Stimulated activated CD8-positive, alpha-beta memory T cell treated with anti-CD3 and anti-CD28 coated beads, Interleukin-7, amount 100 ng/mL, for 48 hours (primary cell): ENCODE measurements around the gene CMTR1.

ENCODE experiments used
- DNase-seq, 2 donors: peaks; one replicate each; pipeline ENCODE4 v3.0.0-alpha.2; 2020; ENCODE audit warnings: low read depth in 1 of 2; ENCODE audit errors: extremely low read depth in 1 of 2

The CMTR1 gene

DNA sequence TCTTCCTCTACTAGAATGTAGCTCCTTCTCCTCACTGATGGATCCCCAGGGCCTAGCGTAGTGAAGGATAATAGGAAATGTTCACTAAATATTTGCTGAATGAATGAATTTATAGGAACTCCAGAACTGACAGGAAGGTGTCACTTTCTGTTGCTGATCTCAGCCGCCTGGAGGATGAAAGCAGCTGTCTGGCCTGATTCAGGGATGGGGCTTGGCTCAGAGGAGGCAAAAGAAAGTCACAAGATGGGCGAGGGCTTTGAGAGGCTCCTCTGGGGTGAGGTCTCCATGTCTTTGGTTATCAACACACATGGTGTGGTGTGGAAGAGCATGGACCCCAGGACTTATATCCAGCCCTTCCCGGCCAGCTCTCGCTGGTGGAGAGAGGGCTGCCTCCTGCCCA lies 78.2 kb downstream of the CMTR1 start:
- no peak for DNase-seq

DNA sequence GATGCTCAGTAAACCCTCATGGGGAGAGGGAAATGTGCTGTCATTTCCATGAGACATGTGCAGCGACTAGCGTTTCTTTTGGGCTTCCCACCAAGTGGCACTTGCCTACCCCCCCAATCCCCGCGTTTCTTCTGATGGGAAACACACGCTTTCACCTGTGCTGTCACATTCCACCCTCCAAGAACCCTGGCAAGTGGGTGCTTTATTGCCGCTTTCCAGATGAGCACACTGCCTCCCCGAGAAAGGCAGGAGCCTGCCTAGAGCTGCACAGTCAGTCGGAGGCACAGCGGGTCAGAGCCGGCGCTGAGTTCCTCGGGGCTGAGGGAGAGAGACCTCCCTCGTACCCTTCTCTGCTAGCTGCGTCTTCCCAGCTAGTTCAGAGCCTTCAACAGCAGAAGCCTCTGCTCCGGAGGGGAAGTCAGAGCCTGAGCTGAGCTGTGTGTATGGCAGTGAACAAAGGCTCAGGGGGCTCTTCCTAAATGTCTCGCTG lies 78.9 kb downstream of the CMTR1 start:
- no peak for DNase-seq

DNA sequence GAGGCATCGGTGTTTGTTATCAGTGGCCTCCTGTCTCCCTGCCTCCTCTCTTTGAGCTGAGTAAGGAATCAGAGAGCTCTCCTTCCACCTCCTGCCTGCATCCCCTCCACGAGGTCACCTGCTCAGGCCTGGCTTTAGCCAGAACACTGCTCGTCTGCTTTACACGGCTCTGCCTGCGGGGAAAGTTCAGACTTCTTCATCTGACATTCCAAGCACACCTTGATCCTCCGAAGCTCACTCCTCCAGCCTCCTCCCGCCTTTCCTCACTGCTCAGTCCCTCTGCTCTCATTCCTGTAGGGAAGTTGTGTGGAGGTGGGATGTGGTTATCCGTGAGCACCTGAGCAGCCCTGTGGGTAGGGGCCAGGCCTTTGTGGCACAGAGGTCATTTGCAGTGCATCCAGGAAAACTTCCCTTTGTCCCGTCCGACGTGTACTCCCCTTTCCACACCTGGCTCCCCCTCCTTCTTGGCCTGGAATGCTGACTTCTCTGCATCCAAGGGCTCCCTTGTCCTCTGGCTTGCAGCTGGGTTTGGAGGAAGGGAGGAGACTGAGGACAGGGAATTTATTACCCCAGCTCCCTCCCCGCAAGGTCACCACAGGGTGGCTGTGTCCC lies 79.5 kb downstream of the CMTR1 start:
- no peak for DNase-seq

DNA sequence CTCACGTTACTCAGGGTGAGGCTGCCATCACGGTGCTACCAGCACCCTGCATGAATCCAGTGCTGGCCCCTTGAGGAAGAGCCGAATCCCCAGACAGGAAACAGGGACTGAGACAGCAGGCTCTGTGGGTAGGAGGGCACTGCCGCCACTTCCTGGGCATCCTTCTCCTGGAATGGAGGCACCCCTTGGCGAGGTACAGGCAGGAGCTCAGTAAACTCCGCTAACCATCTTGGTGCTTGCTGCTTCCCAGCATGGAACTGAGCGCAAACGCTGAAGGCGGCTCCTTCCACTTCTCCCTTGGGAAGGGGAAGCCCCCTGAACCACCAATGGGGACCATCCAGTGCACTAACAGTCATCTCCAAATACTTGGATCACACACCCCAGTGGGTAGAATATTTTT lies 80.1 kb downstream of the CMTR1 start:
- DNase-seq = no peak

DNA sequence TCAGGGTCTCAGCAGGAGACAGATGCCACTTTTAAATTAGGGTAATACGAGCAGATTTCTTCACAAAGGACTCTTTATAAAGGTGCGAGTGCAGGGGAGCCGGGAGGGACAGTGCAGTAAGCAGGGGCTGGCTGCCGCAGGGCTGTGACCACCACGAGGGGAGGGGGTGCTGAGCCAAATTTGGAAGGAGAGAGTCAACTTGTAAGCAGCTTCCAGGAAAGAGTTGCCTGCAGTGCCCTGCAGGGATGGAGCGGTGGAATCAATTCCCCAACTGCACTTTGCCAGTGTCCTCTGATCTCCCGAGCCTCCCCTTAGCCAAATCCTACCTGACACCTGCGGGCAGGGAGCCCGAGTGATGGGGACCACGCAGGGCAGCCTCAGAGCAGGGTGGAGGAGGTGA lies 80.6 kb downstream of the CMTR1 start:
- DNase-seq = no peak

DNA sequence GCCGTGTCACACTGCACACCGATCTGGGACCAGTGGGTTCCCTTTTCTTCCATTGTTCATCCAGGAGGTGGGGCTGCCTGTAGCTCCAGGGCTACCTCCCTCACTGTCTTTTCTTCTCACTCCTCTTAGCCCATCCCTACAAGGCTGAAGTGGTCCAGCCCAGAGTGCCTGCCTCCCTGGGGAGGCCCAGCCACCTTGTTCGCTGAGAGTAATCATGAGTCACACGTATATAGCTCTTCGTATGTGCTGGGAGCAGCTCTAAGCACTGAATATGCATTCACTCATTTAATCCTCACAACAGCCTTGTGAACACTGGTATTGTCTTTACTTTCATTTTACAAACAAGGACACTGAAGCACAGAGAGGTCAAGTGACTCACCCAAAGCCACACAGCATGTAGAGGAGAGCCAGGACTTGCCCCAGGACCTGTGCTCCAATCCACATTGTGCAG lies 81.3 kb downstream of the CMTR1 start:
- DNase-seq = no peak

DNA sequence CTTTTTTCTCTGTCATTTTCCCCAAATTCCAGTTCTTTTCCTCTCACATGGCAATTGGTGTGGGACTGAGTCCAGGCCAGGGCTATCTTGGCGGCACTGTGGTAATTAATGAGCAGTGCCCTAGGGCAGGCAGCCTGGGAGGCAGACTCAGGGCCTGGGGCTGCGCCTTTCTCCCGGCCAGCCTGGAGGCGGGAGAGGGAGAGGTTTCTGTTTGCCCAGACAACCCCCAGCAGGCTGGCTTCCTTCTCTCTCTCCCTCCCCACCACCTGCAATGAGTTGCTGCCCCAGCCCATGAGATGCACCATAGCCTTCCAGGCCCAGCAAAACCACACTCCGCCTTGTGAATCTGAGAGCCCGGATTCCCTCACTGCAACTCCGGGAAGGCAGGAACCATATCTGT lies 81.8 kb downstream of the CMTR1 start:
- no peak for DNase-seq

DNA sequence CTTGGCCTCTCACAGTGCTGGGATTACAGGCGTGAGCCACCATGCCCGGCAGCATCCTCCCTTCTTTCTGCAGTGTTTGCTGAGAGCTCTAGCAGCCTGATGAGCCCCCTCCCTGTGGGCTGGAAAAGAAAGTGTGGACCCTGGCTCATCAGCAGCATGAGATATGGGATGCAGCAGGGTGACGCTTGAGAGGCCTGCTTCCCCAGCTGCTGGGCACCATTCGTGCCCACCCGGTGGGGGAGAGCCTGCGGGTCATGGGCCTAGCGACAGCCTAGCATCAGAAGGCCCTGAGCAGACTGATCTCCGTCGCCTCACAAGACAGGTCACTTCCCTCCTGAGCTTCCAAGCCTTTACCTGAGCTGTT lies 82.7 kb downstream of the CMTR1 start:
- DNase-seq = no peak

DNA sequence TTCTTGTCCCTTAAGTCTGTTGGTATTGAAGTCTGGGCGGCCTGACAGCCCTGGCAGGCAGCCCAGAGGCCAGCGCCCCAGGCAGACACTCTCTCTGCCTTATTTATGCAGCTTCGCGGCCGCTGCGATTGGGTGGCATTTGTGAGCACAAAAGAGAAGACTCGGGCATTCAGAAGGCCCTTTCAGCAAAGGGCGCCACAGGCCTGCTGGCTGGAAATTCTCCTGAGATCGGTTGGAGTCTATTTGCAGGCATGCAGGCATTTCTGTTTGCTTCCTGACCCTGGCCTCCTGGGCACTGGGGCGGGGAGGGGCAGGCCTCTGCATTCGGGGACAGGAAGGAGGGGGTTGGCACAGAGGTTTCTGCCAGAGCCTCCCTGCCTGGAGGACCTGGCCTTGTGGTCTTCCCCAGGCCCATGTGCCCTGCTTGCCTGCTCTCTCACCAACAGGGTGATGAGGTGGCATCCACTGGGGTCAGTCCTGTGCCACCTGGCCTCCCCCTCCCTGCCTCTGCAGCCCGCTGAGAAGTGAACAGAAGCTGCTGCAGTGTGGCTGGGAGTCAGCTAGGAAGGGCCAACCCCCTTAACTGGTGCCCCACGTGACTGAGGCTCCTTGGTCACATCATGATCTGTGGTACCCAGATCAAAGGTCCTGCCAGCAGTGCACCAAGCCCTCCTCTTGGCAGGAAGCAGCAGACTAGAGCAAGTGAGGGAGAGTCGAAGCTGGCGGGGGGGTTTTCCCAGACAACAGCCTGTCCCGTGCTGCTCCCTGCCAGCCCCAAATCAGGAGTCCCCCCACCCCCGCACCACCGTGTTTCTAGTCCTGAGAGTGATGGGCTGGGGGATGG lies 83.3 kb downstream of the CMTR1 start:
- DNase-seq = peak; percentile 71 to 89

DNA sequence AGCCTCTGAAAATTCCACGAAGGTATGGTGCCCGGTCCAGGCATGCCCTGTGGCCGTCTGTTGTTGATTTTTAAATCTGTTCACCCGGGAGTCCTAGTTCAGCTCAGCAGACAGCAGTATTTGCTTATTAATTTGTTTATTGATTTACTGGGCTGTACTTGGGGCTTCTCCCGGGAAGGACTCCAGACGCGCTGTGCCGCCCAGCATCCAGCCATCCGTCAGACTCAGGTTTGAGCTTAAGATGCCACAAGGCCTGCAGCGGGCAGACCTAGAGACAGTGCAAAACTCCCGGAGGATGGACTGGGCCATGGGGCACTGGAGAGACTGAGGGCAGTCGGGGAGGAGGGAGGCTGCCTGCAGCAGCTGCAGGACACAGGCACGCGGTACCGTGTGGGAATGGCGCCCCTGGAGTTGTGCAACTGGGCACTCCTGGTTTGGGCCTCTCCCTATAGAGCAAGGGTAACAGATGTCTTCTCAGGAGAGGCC lies 83.9 kb downstream of the CMTR1 start:
- DNase-seq = no peak

DNA sequence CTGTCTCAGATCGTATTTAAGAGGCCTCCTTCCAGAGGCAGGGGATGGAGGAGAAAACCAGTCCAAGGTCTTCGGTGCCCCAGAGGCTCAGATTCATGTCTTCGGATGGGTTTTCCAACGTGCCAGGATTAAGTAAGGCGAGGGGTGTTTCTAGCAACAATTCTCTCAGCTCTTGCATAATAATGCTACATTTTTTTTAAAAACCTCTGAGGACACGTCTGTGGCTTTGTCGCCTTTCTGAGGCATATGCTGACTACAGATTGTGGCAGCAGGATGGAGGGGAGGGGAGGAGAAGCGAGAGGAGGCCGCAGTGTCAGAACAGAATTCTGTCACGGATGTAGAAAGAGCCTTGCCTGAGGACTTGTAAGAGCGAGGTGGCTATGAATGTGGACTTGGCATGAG lies 84.4 kb downstream of the CMTR1 start:
- DNase-seq = peak; percentile 59 to 78

DNA sequence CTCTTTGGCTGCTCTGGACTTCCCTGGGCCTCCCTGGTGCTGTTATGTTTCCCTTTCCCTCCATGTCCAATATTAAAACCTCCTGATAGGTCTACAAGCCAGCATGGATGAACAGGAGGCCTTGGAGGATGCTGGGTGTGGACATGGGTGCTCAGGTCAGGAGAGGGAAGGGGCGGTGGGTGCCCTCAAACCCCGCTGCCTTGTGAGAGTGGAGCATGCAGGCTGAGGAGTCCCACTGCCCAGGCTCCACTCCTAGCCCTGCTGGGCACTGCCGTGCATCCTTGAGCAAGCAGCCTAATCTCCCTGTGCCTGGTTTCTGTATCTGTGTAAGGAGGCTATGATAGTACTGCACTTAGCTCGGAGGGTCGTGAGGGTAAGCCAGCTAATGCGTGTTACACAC lies 85.1 kb downstream of the CMTR1 start:
- no peak for DNase-seq

DNA sequence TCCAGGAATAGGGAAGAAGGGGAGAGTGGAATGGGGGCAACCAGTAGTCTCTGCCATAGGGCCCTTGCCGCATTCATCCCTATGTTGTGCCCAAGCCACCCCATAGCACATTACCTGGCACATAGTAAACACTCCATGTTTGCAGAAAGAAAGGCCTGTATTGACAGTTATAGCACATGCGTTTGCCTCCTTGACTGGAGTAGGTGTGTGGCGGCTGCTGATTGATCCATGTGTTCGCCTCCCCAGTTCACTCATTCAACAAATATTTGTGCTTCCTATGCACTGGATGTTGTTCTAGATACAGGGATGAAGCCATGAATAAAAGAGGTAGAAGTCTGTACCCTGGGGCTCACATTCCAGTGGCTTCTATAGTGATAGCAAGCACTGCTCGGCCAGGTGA lies 86.4 kb downstream of the CMTR1 start:
- no peak for DNase-seq

DNA sequence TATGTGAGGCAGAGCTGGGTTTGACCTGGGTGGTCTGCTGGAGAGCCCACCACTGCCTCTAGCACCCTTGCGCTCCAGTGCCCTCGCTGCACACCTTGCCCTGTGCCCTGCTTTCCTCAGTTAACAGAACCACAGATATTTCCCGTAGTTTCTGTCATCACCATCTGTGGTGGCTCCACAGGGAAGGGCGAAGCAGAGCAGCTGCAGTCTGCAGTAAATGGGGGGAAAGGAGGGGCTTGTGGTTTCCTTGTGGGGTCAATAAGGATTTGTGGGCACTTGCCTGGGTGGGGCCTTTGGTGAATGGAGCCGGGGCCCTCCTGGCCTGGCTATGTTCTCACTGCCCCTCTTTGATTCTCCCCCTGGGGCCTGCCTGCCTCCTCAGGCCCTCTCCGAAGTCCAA lies 87.9 kb downstream of the CMTR1 start:
- DNase-seq = no peak

DNA sequence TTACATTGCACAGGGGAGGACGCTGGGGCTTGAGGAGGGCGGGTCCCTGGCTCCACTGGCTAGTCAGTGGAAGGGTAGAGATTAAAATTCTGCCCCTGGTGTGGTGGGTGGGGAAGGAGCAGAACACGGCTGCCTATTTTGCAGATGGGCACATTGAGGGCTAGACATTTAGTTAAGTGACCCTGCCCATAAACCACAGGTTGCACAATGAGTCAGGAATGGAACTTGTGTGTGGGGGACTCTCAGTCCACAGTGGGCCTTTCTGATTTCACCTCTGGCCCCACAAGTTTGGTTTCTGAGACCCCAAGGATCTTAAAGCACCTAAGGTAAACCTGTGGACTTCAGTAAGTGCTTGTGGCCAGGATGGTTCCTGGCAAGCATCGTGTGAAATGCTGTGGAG lies 88.7 kb downstream of the CMTR1 start:
- no peak for DNase-seq

DNA sequence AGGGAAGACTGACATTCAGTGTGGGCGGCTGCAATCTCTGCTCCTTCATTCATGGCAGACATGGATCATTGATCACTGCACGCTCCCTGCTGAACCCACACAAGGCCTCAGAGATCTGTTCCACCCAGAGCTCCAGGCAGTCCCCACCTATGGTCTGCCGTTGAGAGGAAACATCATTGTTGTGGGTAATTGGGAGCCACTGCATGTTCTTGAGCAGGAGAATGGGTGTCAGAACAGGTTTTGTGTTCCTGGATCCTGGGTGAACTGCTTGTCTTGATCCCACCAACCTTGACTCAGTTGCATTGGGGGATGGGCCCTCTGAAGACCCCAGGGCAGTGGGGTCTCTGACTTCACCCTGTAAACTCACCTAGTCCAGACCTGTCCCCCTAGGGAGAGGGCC lies 89.8 kb downstream of the CMTR1 start:
- DNase-seq = no peak

DNA sequence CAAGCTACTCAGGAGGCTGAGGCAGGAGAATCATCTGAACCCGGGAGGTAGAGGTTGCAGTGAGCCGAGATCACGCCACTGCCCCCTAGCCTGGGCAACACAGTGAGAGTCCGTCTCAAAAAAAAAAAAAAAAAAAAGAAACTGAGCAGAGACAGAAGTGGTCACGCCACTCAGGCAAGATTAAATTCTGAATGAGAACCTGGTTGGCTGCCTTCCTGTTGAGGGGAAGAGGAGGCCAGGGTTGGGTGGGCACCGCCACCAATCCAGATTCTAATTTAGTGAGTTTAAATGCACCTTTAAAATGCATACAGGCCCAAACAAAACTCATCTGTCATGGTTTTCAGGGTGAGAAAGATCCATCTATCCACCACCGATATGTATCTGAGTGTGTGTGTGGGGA lies 90.4 kb downstream of the CMTR1 start:
- no peak for DNase-seq

DNA sequence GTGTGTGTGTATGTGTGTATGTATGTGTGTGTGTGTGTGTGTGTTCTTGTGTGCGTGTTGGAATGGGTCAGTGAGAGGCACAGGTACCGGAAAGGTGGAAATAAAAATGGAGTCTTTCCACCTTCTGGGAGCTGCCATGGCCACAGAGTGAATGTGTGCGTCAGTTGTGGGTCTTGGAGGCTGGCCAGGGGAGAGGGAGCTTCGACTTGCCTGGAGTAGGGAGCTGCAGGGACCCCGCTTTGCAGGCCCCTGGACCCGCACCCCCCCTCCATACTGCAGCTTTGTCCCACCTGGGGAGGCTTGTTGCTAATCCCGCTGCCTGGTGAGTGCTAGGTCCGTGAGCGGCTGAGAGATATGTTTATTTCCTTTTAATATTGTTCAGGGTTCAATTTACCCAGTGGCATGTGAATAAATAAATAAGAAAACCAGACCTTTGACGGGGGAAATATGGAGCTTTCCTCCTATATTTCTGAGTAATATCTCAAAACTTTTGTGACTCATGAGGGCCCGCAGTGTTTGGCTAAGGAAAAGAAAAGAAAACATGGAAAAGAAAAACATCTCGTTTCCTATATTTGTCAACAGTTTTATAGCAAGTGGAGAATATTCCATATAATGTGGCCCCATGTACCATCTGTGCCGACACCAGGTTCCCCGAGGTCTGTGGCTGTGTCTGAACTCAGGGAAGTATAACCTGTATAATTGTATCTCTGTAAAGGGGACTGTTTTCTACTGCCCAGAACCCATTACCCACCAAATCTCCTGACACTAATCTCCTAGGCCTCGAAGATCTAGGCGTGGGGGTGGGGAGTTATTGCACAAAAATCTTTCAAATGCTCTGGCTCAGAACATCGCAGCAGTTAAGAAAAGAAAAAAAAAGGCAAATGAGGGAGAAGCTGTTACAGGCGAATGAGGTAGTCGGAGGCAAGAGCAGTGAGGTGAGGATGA lies 91.3 kb downstream of the CMTR1 start:
- no peak for DNase-seq

DNA sequence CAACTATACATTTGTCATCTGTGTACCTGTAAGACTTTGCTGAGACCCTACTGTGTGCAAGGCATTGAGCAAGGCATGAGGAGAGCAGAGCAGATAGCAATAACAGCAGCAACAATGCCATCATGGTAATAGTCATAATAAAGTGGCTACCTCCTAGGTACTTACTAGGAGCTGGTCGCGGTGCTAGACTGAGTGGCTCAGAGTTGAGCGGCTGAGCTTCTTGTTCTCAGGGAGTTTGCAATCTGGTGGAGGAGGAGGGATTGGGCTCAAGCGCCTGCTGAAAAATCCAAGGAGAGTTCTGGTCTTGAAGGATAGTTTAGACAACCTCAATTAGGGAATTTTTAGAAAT lies 91.9 kb downstream of the CMTR1 start:
- DNase-seq = no peak

DNA sequence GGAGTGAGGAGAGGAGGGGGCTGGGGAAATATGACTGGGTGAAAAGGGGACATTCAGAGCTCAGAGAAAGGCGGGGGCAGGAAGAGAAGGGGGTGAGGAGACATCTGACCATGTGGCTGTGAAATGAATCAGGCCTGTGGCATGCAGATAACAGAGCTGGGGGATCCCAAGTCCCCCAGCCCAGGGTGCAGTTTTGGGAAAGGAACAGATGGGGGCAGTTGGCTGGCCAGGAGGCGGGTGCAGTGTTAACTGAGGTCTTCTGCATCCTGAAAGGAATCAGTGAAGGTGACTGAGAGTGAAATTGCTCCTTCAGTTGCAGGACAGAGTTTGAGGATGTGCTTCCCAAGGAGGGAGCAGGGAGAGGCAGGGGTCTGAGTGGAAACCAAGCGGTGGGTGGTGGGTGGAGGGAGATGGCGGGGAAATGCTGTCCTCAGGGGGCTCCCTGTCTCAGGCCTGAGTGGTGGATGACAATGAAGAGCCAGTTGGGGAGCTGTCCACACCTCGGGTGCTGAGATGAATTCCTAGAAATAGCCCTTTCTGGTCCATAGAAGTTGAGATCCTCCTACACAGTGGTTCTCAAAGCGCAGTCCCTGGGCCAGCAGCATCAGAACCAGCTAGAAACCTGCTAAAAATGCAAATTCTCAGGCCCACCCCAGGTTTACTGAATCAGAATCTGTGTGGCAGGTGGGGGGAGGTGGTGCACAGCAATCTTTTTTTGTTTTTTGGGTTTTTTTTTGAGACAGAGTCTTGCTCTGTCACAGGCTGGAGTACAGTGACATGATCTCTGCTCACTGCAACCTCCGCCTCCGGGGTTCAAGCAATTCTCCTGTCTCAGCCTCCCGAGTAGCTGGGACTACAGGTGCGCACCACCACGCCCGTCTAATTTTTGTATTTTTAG lies 92.7 kb downstream of the CMTR1 start:
- DNase-seq = no peak
